Choroid plexus epithelial cell (primary cell): ENCODE measurements around the gene ZNF14.

Source experiments
- DNase-seq: peaks from one replicate; pipeline ENCODE4 v3.0.0-alpha.2; 2010; ENCODE audit warnings: low read depth
- H3K4me3 ChIP-seq: 2 replicates; pipeline ENCODE4 v1.5.1; 2011; ENCODE audit warnings: low read depth, mild to moderate bottlenecking, control low read depth, low read length, moderate library complexity
- TF ChIP-seq, protein P1 (sequence below): conservative IDR thresholded peaks from 2 replicates; pipeline ENCODE4 v1.5.1; 2011; ENCODE audit warnings: low read depth, mild to moderate bottlenecking, control low read depth, inconsistent platforms, low read length, moderate library complexity

Gene ZNF14

GRCh38 chr19:19758164-19758563 is 25.3 kb upstream of the ZNF14 start:
- H3K4me3 ChIP-seq = no peak overlapping the region
- no peak for DNase-seq
- TF ChIP-seq, protein P1, sequence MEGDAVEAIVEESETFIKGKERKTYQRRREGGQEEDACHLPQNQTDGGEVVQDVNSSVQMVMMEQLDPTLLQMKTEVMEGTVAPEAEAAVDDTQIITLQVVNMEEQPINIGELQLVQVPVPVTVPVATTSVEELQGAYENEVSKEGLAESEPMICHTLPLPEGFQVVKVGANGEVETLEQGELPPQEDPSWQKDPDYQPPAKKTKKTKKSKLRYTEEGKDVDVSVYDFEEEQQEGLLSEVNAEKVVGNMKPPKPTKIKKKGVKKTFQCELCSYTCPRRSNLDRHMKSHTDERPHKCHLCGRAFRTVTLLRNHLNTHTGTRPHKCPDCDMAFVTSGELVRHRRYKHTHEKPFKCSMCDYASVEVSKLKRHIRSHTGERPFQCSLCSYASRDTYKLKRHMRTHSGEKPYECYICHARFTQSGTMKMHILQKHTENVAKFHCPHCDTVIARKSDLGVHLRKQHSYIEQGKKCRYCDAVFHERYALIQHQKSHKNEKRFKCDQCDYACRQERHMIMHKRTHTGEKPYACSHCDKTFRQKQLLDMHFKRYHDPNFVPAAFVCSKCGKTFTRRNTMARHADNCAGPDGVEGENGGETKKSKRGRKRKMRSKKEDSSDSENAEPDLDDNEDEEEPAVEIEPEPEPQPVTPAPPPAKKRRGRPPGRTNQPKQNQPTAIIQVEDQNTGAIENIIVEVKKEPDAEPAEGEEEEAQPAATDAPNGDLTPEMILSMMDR = no peak

DNA sequence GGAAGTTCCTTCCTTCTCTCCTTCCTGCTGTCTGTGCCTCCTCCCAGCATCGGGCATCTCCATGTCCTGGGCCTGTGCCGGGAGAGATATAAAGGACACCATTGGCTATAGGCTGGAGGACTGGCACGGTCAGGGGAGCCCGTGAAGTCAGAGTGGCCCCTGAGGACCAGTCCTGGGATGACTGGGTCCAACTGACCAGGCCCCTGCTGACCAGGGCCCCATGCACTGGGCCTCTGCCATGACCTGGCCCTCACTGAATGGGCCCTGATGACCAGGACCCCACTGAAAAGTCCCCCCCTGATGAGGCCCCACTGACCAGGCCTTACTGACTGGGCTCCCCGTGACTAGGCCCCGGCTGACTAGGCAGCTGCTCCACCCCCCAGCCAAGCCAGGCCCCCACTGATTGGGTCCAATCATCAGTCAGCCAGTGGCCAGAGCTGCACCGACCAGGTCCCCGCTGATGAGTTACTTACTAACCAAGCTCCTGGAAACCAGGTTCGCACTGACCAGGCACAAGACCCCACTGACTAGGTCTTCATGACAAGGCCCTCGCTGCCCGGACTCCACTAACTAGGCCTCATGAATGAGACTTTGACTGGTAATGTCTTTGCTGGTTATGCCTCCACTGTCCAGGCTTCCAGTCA is 20.0 kb upstream of the ZNF14 start:
- H3K4me3 ChIP-seq = no peak overlapping the region
- TF ChIP-seq, protein P1 = no peak
- no peak for DNase-seq

DNA sequence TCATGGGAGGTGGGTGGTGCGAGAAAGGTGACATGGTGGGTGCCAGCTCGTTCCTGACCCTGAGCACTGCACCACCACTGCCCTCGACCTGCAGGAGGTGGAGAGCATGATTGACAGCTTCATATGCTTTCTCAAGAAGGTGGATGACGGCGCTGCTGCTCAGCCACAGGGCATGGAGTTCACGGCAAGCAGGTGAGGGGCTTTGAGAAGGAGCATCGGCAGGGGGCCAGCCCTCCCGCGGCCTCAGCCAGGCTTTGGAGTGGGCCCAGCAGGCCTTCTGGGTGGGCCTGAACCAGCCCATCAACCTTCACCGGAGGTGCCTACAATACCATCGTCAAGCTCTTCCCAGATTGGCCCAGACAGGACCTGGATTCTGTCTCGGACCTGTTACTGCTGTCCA is 18.9 kb upstream of the ZNF14 start:
- TF ChIP-seq, protein P1 = no peak
- no peak overlapping the region for H3K4me3 ChIP-seq
- no peak for DNase-seq

DNA sequence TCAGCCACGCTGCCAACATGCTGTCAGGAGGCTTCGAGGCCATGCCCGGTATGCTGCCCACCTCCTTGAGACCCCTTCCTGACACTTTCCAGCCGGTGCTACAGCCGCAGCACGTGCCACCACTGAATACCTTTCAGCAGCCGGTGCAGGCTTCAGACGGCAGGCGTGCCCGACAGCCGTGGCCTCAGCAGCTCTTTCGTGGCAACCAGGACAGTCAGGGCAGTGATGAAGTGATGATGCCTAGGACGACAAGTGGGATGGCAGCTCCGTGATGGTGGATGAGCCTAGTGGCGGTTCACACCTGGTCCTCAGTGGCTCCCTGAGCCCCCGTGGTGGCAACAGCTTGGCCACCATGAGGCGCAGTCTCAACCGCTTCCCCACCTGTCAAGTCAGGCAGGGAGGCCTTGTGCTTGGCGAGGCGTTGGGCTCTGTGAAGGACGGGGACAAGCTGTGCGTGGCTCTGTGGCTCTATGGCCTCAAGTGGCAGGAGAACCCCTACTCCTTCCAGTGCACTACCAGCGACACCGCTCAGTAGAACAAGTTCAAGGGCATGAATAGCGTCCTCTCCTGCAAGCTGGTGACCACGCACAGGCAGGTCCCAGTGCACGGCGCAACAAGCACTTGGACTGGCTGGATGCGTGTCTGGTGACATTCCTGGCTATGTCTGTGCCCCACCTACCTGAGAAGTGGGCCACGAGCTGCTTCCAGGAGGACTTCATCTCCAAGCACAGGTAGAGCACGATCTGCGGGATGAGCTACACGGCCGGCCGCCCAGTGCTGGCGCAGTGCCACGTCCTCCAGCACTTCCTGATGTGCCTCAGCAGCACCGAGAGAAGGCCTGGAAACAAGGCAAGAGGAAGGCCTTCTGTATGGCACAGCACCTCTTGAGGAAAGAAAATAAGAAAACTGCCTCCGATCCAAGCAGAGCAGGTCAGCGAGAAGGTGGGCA is 18.2 kb upstream of the ZNF14 start:
- TF ChIP-seq, protein P1 = no peak
- DNase-seq = no peak
- H3K4me3 ChIP-seq = no peak overlapping the region

DNA sequence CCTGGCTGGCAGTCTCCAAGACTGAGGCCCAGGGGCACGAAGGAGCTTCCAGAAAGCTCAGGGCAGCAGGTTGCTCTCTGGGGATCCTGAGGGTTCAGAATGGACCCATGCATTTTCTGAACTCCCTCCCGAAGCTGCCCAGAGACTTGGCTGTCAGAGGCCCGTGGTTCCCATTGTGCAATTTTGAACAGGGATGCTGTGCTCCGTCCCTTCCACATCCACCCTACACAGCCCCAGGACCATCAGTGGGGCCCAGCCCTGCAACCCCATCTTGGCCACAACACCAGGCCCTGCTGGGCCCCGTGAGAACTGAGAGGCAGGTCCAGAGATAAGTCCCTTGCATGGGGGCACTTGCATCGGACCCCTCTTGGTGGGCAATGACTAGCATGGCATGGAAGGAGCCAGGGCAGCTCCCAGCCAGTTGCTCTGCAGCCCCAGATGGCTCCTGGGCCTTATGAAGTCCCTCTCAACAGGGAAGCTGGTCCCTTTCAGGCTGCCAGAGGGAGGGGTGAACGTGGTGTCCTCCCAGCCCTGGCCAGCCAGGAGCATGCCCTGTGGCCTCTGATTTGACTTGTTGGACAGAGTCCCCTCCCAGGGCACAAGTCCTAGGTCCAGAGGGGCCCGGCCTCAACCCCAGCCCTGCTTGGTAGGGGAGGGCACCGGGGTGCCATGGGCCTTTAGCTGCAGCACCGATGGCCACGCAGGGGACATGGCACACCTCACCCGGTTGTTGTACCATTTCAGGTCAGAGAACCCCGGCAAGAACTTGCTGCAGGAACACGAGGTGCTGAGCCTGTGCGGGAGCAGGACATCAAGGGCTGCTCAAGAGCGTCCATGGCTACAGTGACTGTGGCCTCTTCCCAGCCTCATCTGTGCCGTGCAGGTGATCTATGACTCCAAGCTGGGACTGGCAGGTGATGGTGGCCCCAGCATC is 17.3 kb upstream of the ZNF14 start:
- DNase-seq = no peak
- no peak overlapping the region for H3K4me3 ChIP-seq
- TF ChIP-seq, protein P1 = no peak

- H3K4me3 ChIP-seq = no peak overlapping the region
- DNase-seq = no peak
- TF ChIP-seq, protein P1 = no peak
Observed at GRCh38 chr19:19749117-19749907, 16.4 kb upstream of the ZNF14 start.
